Adipocyte (in vitro differentiated cells): ENCODE data around the gene CWC15.

Experiments used
- DNase-seq: peaks from one replicate; pipeline ENCODE4 v3.0.0-alpha.2; 2015; ENCODE audit warnings: low read depth
- H3K27me3 ChIP-seq: replicated peaks from 2 replicates; pipeline ENCODE4 v1.7.0; 2013; ENCODE audit warnings: mild to moderate bottlenecking, low read length, moderate library complexity; ENCODE audit not compliant: control insufficient read depth, insufficient read depth
- H3K36me3 ChIP-seq: 2 replicates; pipeline ENCODE4 v1.7.0; 2013; ENCODE audit warnings: low read length, mild to moderate bottlenecking, moderate library complexity; ENCODE audit not compliant: control insufficient read depth, insufficient read depth, severe bottlenecking
- H3K4me1 ChIP-seq: 2 replicates; pipeline ENCODE4 v1.7.0; 2013; ENCODE audit warnings: mild to moderate bottlenecking, low read length, moderate library complexity; ENCODE audit not compliant: control insufficient read depth, insufficient read depth
- H3K4me3 ChIP-seq: 2 replicates; pipeline ENCODE4 v1.7.0; 2013; ENCODE audit warnings: mild to moderate bottlenecking, low read length, moderate library complexity
- H3K9ac ChIP-seq: 2 replicates; pipeline ENCODE4 v1.7.0; 2013; ENCODE audit warnings: mild to moderate bottlenecking, low read length, moderate library complexity
- H3K9me3 ChIP-seq: 2 replicates; pipeline ENCODE4 v1.7.0; 2013; ENCODE audit warnings: mild to moderate bottlenecking, low read length, moderate library complexity; ENCODE audit not compliant: control insufficient read depth

CWC15 gene

DNA sequence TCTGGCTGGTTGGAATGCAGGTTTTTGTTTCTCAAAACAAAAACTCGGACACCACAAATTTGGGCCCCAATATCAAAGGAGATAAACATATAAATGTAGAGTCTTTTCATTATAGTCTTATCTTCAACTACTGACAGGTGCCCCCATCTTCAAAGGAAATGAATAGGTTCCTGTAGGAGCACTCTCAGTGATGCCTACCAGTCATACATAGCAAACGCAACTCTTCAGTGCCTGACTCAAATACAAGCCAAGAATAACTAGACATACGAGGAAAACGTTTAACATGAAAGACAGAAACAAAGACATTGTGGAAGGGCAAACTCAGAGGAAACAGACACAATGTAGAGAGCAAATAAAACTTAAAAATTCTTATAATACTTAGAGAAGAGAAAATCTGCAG lies 14.0 kb upstream of the CWC15 start:
- Histone ChIP-seq H3K27me3 (no peaks in the 10 kb centered on the region), H3K36me3 (no peaks in the 10 kb centered on the region), H3K4me3 (no peak overlapping the region), H3K9ac (no peak overlapping the region), H3K4me1 (no peaks in the 10 kb centered on the region), H3K9me3 (no peaks in the 10 kb centered on the region)
- DNase-seq: no peak

GRCh38 chr11:94975599-94975998 lies 2.2 kb upstream of the CWC15 start:
- peaks cover 24% of the 10 kb centered on the region for H3K4me1 ChIP-seq
- peaks cover 13% of the 10 kb centered on the region for H3K36me3 ChIP-seq
- no peaks in the 10 kb centered on the region for H3K27me3 ChIP-seq
- no peaks in the 10 kb centered on the region for H3K9me3 ChIP-seq
- no peak for DNase-seq
- H3K9ac ChIP-seq: no peak overlapping the region
- H3K4me3 ChIP-seq: no peak overlapping the region

- Histone ChIP-seq H3K9me3 (no peaks in the 10 kb centered on the region), H3K9ac (peak overlapping the region; percentile 93), H3K4me1 (peaks cover 24% of the 10 kb centered on the region), H3K36me3 (peaks cover 28% of the 10 kb centered on the region), H3K4me3 (peak overlapping the region; percentile 99), H3K27me3 (no peaks in the 10 kb centered on the region)
- no peak for DNase-seq
Observed at GRCh38 chr11:94974178-94974577, 822 bp upstream of the CWC15 start.

GRCh38 chr11:94972700-94973098 lies 657 bp downstream of the CWC15 start:
- H3K27me3 ChIP-seq: no peaks in the 10 kb centered on the region
- no peaks in the 10 kb centered on the region for H3K9me3 ChIP-seq
- peak overlapping the region; percentile 99 for H3K4me3 ChIP-seq
- no peak for DNase-seq
- peak overlapping the region; percentile 93 for H3K9ac ChIP-seq
- peaks cover 40% of the 10 kb centered on the region for H3K36me3 ChIP-seq
- peaks cover 34% of the 10 kb centered on the region for H3K4me1 ChIP-seq

- H3K27me3 ChIP-seq: no peaks in the 10 kb centered on the region
- peaks cover 82% of the 10 kb centered on the region for H3K36me3 ChIP-seq
- DNase-seq: peak; percentile 74
- peaks cover 21% of the 10 kb centered on the region for H3K4me1 ChIP-seq
- H3K9ac ChIP-seq: peak overlapping the region; percentile 50
- no peak overlapping the region for H3K4me3 ChIP-seq
- no peaks in the 10 kb centered on the region for H3K9me3 ChIP-seq
Observed at GRCh38 chr11:94968334-94968958, 4.9 kb downstream of the CWC15 start.

GRCh38 chr11:94964934-94965333 lies 8.4 kb downstream of the CWC15 start:
- no peak overlapping the region for H3K9ac ChIP-seq
- H3K4me3 ChIP-seq: no peak overlapping the region
- H3K4me1 ChIP-seq: peaks cover 10% of the 10 kb centered on the region
- peaks cover 95% of the 10 kb centered on the region for H3K36me3 ChIP-seq
- H3K9me3 ChIP-seq: no peaks in the 10 kb centered on the region
- DNase-seq: no peak
- H3K27me3 ChIP-seq: no peaks in the 10 kb centered on the region

DNA sequence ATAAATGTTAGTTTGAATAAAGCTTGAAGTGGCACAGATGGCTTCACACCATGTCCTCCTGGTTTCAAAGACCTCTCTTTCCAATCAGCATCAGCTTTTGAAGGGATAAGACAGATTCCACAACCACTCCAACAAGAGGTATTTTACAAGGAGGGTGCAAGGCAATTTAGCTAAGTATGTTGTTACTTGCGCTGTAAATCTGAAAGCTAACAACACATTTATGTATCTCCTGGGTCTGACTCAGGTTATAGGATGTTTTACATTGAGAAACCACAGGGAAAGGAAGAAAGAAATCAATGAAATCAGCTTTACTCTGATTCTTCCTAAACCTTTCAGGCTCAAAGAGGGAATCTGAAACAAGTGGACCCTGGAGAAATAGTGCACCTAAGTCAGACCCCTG lies 12.1 kb downstream of the CWC15 start:
- H3K9ac ChIP-seq: no peak overlapping the region
- no peaks in the 10 kb centered on the region for H3K27me3 ChIP-seq
- no peak overlapping the region for H3K4me3 ChIP-seq
- DNase-seq: no peak
- peaks cover 69% of the 10 kb centered on the region for H3K36me3 ChIP-seq
- peaks cover 13% of the 10 kb centered on the region for H3K4me1 ChIP-seq
- no peaks in the 10 kb centered on the region for H3K9me3 ChIP-seq

DNA sequence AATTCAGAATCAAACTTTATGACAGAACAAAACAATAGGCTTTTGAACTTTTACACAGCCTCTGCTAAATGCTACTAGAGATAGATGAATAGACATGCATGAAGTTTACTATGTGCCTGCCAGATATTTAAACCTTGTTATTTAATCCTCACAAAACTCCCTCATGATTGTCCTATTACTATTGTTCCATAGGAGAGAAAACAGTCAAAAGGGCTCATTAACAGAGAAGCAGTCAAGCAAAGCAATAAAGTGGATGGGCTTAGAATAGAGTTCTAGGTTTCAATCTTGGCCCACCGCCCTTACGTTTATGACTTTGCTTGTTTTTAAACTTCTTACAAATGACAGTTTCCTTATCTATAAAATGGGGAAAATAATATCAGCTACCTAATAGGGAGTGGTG lies 12.9 kb downstream of the CWC15 start:
- H3K36me3 ChIP-seq: peaks cover 61% of the 10 kb centered on the region

GRCh38 chr11:94959179-94959578 lies 14.2 kb downstream of the CWC15 start:
- no peaks in the 10 kb centered on the region for H3K9me3 ChIP-seq
- DNase-seq: no peak
- H3K36me3 ChIP-seq: peaks cover 48% of the 10 kb centered on the region
- no peak overlapping the region for H3K4me3 ChIP-seq
- H3K9ac ChIP-seq: no peak overlapping the region
- H3K4me1 ChIP-seq: peaks cover 13% of the 10 kb centered on the region
- H3K27me3 ChIP-seq: no peaks in the 10 kb centered on the region

More for the DNA sequence above, 12.9 kb downstream of the CWC15 start:
- Histone ChIP-seq H3K9ac (no peak overlapping the region), H3K9me3 (no peaks in the 10 kb centered on the region), H3K4me3 (no peak overlapping the region), H3K27me3 (no peaks in the 10 kb centered on the region), H3K4me1 (peaks cover 13% of the 10 kb centered on the region)
- no peak for DNase-seq

DNA sequence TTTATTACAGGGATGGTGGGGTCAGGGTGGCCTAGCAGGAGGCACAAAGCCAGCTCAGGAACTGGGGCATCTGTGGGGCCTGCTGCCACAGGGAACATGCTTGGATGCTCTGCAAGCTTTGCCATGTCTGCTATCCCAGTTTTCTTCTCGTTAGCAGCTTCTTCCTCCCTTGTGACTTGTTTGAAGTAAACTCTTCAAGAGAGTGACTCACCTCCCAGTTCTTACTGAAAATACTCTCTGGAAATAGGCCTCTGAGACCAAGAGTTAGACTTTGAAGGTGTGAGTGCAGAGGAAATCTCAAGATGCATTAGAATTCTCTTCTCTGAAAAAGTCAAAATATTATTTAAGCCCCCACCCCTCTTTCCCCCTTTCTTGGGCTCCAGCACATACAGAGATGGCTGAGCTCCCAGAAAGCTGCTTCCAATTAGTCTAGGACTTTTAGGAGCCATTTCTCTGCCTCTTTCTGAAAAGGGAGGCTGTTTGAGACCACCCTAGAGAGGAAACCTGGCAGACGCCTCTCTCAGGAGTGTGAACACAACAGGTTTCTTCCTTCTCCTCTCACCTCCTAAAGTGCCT lies 15.1 kb downstream of the CWC15 start:
- H3K4me1 ChIP-seq: peaks cover 13% of the 10 kb centered on the region
- H3K36me3 ChIP-seq: peaks cover 38% of the 10 kb centered on the region
- H3K27me3 ChIP-seq: no peaks in the 10 kb centered on the region
- no peaks in the 10 kb centered on the region for H3K9me3 ChIP-seq
- DNase-seq: peak; percentile 54
- H3K4me3 ChIP-seq: no peak overlapping the region
- peak overlapping the region; percentile 40 for H3K9ac ChIP-seq

DNA sequence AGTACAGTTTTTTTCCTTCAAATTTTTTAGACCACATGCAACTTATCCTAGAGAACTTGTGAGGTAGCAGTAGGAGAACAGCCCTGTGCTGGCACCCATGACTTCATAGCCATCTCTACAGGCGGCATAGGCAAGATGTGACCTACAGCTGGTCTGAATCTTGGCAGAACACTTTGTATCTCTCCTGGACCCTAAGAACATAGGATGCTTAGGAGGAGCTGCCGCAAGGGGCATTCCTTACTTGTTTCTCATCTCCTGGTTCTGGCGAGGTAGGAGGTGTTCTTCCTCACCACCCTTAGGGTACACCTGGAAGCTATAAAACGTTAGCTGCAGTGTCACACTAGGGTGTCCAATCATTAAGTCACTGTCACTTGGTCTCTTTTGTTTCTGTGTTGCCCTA lies 16.4 kb downstream of the CWC15 start:
- H3K9me3 ChIP-seq: no peaks in the 10 kb centered on the region
- no peak for DNase-seq
- H3K4me3 ChIP-seq: no peak overlapping the region
- no peaks in the 10 kb centered on the region for H3K27me3 ChIP-seq
- peaks cover 26% of the 10 kb centered on the region for H3K36me3 ChIP-seq
- H3K9ac ChIP-seq: no peak overlapping the region
- H3K4me1 ChIP-seq: peaks cover 13% of the 10 kb centered on the region

DNA sequence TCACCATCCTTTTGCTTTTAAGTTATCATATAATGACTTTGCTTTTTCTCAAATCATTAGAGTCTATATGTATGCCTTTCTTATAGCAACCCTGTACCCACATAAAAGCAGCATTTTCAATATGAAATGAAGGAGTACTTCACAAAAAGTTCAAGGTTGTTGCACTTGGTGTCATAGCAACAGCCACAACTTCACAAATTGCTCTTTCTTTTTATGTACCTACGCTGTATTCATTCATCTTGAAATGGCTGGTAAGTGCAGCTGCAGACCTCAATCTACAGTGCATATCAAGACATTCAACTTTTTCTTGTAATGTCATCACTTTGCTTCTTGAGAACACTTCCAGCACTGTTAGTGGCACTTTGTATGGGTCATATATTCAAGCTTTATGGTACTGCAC lies 18.6 kb downstream of the CWC15 start:
- H3K4me3 ChIP-seq: no peak overlapping the region
- no peaks in the 10 kb centered on the region for H3K27me3 ChIP-seq
- no peak overlapping the region for H3K9ac ChIP-seq
- peaks cover 6% of the 10 kb centered on the region for H3K36me3 ChIP-seq
- H3K4me1 ChIP-seq: peaks cover 13% of the 10 kb centered on the region
- H3K9me3 ChIP-seq: no peaks in the 10 kb centered on the region
- no peak for DNase-seq
